RWPE1 (cell line): ENCODE results near the gene LIX1L.
"Not testable (repeated sequence)": the region's sequence is repeated elsewhere in the genome, so short reads cannot be mapped to it uniquely, and the experiment has no call there.

Experiments used
- CTCF ChIA-PET: fragments of 350-600 bp; sonication (Branson Sonifier 250); formaldehyde crosslinking; extraction: SDS; loops from one replicate; lab custom pipeline; 2021; lab: Yijun Ruan, JAX
- POLR2A ChIA-PET: fragments of 400-600 bp; formaldehyde crosslinking; extraction: SDS; loops from one replicate; lab custom pipeline; 2020; ENCODE audit warnings: antibody characterized with exemption; ENCODE audit not compliant: low non-redundant PET; lab: Yijun Ruan, JAX
- DNase-seq: peaks from one replicate; pipeline ENCODE4 v3.0.0; 2012; ENCODE audit warnings: low spot score
- H3K27ac ChIP-seq: fragments of 450-650 bp; 2 replicates; pipeline ENCODE4 v1.5.1; 2017
- TF ChIP-seq, protein P1 (sequence below): fragments of 450-650 bp; conservative IDR thresholded peaks from 2 replicates; pipeline ENCODE4 v1.5.1; 2017; ENCODE audit warnings: low read depth, mild to moderate bottlenecking

LIX1L gene

GRCh38 chr1:145922266-145922665, 35.6 kb downstream of the LIX1L start:
- TF ChIP-seq, protein P1, sequence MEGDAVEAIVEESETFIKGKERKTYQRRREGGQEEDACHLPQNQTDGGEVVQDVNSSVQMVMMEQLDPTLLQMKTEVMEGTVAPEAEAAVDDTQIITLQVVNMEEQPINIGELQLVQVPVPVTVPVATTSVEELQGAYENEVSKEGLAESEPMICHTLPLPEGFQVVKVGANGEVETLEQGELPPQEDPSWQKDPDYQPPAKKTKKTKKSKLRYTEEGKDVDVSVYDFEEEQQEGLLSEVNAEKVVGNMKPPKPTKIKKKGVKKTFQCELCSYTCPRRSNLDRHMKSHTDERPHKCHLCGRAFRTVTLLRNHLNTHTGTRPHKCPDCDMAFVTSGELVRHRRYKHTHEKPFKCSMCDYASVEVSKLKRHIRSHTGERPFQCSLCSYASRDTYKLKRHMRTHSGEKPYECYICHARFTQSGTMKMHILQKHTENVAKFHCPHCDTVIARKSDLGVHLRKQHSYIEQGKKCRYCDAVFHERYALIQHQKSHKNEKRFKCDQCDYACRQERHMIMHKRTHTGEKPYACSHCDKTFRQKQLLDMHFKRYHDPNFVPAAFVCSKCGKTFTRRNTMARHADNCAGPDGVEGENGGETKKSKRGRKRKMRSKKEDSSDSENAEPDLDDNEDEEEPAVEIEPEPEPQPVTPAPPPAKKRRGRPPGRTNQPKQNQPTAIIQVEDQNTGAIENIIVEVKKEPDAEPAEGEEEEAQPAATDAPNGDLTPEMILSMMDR = no peak
- no peak for DNase-seq
- CTCF ChIA-PET = interaction anchor here (0.6 to 1.5 kb wide), 2 partner anchors 76 to 85 kb away, joined by 3 to 5 read pairs; partner anchors contain the start of gene NUDT17
- peak overlapping the region; percentile 51 for H3K27ac ChIP-seq
- POLR2A ChIA-PET = no interaction called here

- CTCF ChIA-PET = interaction anchor here (0.6 to 0.7 kb wide), 2 partner anchors 29 to 75 kb away, joined by 4 to 5 read pairs; partner anchors contain the start of gene NUDT17
- POLR2A ChIA-PET, DNase-seq: not testable (repeated sequence)
- peak overlapping the region; percentile 92 for H3K27ac ChIP-seq
Observed at GRCh38 chr1:145920297-145920696, 37.5 kb downstream of the LIX1L start.

DNA sequence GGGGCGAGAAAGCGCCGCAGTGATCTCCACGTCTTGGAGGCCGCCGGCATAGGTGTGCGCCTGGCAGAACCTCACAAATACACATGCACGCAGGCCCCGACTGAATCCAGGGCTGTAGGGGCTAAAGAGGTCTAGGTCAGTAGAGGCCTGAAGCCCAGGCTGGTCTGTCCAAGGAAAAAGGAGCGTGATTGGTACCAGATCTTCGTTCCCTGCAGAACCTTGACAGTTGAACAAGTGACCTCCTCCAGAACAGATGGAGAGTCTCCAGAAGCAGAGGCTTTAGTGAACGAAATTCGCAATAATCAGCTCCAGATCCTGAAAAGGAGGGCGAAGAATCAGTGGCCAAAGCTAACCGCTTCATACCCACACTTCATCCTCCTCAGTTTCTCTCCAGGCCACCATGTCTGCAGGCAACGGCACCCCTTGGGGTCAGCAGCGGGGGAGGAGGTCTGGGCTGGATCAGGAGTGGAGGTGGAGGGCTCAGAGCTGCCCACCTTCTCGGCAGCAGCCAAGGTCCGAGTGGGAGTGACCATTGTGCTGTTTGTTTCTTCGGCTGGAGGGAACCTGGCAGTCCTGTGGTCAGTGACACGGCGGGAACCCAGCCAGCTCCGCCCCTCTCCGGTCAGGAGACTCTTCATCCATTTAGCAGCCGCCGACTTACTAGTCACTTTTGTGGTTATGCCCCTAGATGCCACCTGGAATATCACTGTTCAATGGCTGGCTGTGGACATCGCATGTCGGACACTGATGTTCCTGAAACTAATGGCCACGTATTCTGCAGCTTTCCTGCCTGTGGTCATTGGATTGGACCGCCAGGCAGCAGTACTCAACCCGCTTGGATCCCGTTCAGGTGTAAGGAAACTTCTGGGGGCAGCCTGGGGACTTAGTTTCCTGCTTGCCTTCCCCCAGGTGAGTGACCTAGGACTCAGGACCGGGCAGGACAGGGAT, 38.6 kb downstream of the LIX1L start:
- DNase-seq = peak; percentile 39
- peak overlapping the region; percentile 92 for H3K27ac ChIP-seq
- TF ChIP-seq, protein P1 = no peak
- CTCF ChIA-PET = interaction anchor here (0.6 to 1.7 kb wide), 4 partner anchors 9 to 116 kb away, joined by 3 to 6 read pairs (median 4); partner anchors contain the start of genes ITGA10 and NUDT17
- POLR2A ChIA-PET = no interaction called here

DNA sequence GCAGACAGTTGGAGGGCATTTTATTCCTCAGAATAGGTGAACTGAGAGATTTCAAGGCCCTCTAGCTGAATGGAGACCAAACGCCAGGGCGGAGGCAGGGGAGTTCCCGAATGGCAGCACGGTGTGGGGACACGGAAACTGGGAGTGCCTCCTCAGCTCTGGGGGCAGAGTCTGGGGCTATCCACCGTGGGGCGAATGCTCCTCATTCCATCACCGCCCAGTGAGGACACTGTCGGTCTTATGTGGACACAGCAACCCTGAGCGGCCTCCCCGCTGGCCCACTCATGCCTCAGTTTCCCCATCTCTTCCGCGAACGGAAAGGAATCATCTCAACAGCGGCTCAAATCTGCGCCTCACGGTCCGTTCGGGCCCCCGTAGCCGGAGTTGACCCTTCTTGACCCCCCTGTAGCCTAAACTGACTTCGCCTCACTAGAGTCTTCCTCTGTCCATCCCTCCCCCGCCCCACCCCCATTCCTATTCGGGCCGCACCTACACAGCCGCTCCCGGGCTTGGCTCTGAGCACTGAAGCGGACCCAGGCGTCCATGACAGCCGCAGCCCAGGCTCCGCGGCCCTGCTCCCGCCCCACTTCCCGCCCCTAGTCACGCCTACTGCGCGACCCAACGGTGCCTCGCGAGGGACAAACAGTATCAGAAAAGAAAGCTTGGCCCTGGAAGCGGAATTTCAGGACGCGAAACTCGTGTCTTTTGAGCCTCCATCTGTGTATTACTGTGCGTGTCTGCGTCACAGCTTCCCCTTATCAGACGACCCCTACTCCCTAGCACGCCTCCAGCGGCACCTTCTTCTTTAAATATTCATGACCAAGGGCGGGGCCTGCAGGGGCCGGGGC, 39.4 kb downstream of the LIX1L start, which contains the start of gene PEX11B:
Gene PEX11B (minus strand): TSS at position 574 of the 848 bp plus-strand sequence. CDS start 29 bp downstream, at position 545.
- ChIA-PET CTCF (interaction anchor here (1.1 to 1.7 kb wide), 3 partner anchors 9 to 73 kb away, joined by 3 to 6 read pairs (median 4); partner anchors contain the start of genes ITGA10, NUDT17 and RBM8A), POLR2A (no interaction called here)
- peak within 1 kb of the TSS; percentile 92 for H3K27ac ChIP-seq
- TF ChIP-seq, protein P1 = no peak
- DNase-seq = peak; percentile 87

DNA sequence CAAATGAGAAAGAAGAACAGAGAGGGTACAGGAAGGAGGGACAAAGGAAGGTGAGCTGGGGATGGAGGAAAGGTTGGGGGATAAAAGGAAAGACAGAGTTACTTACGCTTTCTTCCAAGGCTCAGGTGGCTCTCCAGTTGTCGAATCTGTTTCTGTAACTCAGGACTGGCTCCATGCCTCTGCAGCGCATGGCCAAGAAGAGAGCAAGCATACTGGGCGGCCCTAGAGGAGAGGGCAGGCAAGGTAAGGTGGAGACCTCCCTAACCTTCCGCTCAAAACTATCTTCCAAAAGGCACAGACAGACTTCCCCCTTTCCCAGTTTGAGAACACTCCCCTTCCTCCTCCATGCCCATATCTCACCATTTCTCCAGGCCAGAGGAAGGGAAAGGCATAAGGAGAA, 40.2 kb downstream of the LIX1L start:
- TF ChIP-seq, protein P1 = no peak
- ChIA-PET POLR2A (no interaction called here), CTCF (interaction anchor here (1.1 kb wide), 1 partner anchor 10 kb away, joined by 4 read pairs; the partner anchor contains the start of gene RBM8A)
- DNase-seq = no peak
- H3K27ac ChIP-seq = peak overlapping the region; percentile 92

DNA sequence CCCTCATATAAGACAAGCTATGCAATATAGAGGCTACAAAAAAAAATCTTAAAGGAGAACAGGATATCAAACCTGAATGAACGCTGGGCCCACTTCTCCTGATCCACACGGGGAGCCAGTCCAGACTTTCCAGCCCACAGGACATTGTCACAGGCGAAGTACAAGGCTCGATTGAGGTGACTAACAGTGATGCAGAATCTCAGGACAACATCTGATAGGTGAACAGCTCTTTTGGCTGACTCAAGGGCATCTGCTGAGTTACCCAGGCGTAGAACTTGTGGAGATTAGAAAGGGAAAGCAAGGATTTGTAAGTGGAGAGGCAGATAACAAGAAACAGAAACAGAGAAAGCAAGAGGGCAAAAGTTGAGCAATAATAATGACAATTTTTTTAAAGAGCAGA, 41.1 kb downstream of the LIX1L start:
- CTCF ChIA-PET = interaction anchor here (0.8 to 2.0 kb wide), 2 partner anchors 25 to 71 kb away, joined by 3 to 8 read pairs; partner anchors contain the start of gene NUDT17
- TF ChIP-seq, protein P1 = no peak
- POLR2A ChIA-PET = no interaction called here
- no peak for DNase-seq
- H3K27ac ChIP-seq = peak overlapping the region; percentile 92
